Kasumi-1 (cell line): ENCODE data around the gene AFF4.
"Not testable (repeated sequence)": the region's sequence is repeated elsewhere in the genome, so short reads cannot be mapped to it uniquely, and the experiment has no call there.

Experiments
- DNase-seq, 2 experiments: peaks; one replicate each; lab custom pipeline; 2025; lab: John Stamatoyannopoulos, UW

AFF4 gene, protein sequence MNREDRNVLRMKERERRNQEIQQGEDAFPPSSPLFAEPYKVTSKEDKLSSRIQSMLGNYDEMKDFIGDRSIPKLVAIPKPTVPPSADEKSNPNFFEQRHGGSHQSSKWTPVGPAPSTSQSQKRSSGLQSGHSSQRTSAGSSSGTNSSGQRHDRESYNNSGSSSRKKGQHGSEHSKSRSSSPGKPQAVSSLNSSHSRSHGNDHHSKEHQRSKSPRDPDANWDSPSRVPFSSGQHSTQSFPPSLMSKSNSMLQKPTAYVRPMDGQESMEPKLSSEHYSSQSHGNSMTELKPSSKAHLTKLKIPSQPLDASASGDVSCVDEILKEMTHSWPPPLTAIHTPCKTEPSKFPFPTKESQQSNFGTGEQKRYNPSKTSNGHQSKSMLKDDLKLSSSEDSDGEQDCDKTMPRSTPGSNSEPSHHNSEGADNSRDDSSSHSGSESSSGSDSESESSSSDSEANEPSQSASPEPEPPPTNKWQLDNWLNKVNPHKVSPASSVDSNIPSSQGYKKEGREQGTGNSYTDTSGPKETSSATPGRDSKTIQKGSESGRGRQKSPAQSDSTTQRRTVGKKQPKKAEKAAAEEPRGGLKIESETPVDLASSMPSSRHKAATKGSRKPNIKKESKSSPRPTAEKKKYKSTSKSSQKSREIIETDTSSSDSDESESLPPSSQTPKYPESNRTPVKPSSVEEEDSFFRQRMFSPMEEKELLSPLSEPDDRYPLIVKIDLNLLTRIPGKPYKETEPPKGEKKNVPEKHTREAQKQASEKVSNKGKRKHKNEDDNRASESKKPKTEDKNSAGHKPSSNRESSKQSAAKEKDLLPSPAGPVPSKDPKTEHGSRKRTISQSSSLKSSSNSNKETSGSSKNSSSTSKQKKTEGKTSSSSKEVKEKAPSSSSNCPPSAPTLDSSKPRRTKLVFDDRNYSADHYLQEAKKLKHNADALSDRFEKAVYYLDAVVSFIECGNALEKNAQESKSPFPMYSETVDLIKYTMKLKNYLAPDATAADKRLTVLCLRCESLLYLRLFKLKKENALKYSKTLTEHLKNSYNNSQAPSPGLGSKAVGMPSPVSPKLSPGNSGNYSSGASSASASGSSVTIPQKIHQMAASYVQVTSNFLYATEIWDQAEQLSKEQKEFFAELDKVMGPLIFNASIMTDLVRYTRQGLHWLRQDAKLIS

DNA sequence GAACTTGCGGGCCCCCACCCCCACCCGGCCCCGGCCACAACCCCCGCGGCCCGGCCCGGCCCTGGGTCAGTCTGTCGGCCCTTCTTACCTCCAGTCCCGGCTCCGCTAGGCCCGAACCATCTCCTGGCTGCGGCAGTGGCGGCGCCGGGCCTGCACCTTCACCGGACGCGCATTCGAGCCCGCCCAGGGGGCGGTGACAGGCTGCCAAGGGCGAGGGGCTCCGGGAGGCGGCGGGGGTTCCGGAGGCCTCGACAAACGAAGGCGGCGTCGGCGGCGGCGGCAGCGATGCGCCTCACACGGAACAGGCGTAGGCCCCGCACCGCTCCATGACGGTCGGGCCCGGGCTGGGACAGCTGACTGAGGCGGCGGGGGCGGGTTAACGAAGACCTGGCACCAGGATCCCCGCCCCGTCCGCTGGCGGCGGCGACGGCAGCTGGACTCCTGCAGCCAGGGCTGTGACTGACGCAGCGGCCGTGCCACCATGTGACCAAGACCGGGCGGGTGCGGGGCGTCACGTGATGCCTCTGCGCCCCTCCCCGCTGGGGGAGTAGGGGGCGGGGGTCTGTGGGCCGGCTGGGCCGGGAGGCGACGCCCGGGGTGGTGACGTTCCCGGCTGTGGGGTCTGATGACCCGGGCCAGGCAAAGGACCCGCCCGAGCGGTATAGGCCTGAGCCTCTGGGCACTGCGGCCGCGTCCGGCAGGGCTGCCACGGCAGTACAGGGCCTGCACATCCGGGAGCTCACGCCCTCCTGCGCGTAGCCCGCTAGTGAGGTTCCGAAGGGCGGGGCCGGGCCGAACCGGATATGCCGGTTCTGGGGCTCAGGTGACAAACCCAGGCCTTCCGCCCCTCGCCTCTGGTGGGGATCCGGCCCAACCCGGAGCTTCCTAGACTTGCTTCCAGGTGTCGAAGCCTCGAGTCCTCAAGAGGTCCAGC is at the start of gene AFF4:
Gene AFF4, minus strand, starts transcription at position 464 of the 934 bp plus-strand sequence. CDS start 26,445 bp downstream, outside the sequence.
- DNase-seq: peak; percentile 87 to 89

- DNase-seq: not testable (repeated sequence)
Measured at GRCh38 chr5:133008455-133008854, 45.0 kb upstream of the AFF4 start.

DNA sequence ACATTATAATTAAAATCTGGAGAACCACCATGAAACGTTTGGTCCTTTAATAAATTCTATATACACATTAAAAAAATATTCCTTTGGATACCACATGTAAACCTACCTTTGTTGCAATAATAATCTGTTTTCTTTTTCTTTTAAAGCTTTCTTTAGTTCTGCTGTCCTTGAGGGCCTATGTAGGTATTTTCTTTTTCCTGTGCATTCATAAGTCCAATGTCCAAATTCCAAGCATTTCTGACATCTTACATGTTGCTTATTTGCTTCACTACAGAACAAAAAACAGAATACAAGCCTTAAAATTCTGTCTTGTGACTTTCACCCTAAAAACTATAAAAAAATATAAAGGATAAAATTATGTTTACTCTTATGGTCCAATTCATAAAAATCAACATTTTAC is 43.2 kb upstream of the AFF4 start:
- no peak for DNase-seq

DNA sequence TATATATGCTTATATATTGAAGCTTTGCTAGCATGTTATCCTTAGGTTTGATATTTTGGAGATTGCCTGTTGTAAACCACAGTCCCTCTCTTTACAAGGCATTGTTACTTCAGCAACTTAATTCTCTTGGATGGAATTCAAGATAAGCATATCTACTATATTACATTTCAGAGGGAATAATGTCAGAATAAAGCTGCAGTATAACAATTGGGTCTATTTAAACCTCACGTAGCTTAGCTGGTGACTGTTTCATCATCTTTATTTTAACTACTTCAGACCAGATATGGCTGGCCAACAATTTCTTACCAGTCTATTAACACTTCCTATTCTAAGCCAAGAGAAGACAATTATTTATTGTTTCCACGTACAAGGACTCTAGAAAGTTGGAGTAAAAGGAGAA is 35.8 kb upstream of the AFF4 start:
- DNase-seq: no peak

DNA sequence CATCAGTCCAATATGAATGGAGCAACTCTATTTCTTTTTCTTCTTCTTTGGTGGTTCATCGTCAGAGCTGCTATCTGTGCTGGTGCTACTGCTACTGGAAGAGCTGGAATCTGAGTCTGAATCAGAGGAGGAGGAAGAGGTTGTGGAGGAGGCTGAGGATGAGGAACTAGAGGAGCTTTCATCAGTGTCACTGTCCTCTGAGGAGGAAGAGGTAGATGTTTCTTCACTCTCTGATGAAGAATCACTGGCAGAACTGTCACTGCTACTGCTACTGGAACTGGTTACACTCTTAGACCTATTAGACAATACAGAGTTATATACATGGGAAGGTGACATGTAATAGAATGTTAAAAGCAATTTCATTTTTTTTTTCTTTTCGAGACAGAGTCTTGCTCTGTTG is 35.1 kb upstream of the AFF4 start:
- DNase-seq: no peak

DNA sequence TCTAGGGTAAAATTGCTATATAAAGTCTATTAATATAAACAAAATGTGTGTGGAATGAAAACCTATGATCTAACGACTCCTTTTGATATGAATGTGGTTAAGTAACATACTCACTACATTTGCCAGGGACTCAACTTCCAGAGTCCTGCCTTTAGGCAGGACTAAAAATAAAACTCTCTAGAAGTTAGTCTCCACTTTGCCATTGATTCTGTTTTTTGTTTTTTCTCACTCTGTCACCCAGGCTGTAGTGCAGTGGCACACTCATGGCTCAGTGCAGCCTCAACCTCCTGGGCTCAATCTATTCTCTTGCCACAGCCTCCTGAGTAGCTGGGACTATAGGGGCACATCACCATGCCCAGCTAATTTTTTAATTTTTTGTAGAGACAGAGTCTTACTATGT is 32.9 kb upstream of the AFF4 start:
- no peak for DNase-seq

- DNase-seq: no peak
Measured at GRCh38 chr5:132987531-132988408, 24.3 kb upstream of the AFF4 start.

GRCh38 chr5:132982971-132983370 is 19.5 kb upstream of the AFF4 start:
- DNase-seq: not testable (repeated sequence)

GRCh38 chr5:132981288-132981687 is 17.9 kb upstream of the AFF4 start:
- no peak for DNase-seq

GRCh38 chr5:132979976-132980375 is 16.5 kb upstream of the AFF4 start:
- no peak for DNase-seq

- no peak for DNase-seq
Measured at GRCh38 chr5:132979367-132979940, 16.0 kb upstream of the AFF4 start.

DNA sequence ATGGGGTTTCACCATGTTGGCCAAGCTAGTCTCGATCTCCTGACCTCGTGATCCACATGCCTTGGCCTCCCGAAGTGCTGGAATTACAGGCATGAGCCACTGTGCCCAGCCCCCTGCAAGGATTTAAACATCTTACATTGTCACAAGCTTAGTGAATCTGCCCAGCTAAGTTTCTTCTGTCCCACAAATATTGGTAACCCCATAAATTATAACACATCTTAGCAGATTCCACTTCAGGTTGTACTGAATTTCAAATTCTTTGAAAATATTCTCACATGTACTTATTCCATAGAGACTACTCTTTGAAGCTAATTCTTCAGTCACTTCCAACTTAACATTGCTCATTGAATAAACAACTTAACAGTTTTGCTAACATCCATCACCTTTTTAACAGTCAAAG is 13.4 kb upstream of the AFF4 start:
- DNase-seq: no peak

DNA sequence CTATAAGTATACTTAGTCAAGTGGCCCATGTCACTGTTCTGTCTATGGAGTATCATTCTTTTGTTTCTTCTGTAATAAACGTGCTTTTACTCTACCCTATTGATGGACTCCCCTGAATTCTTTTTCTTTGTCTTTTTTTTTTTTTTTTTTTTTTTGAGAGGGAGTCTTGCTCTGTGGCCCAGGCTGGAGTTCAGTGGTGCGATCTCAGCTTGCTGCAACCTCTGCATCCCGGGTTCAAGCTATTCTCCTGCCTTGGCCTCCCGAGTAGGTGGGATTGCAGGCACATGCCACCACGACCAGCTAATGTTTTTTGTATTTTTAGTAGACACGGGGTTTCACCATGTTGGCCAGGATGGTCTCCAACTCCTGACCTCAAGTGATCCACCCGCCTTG is 9.0 kb upstream of the AFF4 start:
- not testable (repeated sequence) for DNase-seq

DNA sequence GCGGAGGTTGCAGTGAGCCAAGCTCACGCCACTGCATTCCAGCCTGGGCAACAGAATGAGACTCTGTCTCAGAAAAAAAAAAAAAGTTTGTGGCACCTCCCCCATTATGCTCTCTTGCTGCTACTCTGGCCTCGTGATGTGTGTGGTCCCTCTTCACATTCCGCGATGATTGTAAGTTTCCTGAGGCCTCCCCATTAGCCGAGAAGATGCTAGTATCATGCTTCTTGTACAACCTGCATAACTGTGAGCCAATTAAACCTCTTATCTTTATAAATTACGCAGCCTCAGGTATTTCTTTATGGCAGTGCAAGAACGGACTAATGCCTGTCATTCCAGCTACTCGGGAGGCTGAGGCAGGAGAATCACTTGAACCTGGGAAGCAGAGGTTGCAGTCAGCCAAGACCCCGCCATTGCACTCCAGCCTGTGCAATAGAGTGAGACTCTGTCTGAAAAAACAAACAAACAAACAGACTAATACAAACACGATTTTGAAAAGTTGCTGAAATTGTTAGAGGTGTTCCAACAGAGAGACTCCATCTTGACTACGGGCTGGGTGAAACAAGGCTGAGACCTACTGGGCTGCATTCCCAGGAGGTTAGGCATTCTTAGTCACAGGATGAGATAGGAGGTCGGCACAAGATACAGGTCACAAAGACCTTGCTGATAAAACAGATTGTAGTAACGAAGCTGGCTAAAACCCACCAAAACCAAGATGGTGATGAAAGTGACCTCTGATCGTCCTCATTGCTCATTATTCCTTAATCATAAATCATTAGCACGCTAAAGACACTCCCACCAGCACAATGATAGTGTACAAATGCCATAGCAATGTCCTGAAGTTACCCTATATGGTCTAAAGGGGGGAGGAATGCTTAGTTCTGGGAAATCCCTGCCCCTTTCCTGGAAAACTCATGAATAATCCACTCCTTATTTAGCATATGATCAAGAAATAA is 8.3 kb upstream of the AFF4 start:
- no peak for DNase-seq

DNA sequence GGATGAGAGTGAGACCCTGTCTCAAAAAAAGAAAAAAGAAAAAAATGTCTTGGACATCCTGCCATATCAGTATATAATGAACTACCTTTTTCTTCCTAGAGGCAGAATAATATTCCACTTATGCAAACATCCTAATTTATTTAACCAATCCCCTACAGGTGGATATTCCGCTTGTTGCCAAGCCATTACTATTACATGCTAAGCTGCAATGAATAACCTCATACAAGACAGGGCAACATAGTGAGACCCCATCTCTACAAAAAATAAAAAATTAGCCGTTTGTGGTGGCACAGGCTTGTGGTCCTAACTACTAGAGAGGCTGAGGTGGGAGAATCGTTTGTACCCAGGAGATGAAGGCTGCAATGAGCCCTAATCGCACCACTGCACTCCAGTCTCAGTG is 1.7 kb upstream of the AFF4 start:
- DNase-seq: no peak

DNA sequence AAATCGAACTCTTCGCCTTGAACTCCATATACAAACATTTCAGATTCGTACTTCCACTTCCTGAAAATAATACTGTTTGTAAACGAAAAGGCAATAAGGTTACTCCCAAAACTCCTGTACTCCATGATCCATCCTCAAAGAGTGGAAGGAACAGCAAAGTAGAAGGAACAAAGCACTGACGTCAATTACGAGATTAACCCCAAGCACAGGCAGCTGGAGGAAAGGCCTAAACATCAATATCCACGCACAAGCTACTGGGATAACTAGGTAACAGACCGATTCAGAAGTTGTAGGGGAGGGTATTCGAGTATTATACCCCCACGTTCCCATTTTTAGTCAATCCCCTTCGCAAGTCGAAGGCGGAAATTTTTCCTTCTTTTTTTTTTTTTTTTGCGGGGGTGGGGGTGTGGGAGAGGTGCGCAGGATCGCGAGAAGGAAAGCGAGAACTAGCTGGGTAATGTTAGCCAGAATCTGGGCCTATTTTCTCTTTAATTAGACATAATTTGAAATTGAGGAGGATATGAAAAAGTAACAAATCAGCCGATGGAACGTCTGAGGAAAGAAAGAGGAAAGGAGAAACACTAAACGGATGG is 909 bp downstream of the AFF4 start:
- peak; percentile 63 to 66 for DNase-seq

DNA sequence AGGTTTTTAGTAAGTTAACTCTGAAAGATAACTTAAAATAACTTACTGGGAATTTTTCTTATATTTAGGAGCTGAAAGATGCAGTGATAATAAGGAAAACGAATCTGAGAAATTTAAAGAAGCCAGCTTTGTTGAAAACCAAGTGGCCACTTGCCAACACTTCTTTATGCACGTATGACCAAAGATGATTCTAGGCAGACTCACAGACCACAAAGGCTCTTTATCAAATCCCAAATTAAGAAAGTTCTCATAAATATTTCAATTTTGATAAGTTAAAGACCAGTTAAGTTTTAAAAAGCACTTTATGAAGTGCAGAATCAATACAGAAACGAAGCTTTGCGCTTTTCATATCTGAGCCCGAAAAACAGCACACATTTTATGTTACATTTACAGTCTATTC is 1.5 kb downstream of the AFF4 start:
- peak in 1 of 2 experiments; percentile 28 for DNase-seq

GRCh38 chr5:132961123-132961815 is 2.2 kb downstream of the AFF4 start:
- DNase-seq: not testable (repeated sequence)
